GM21423 (cell line): ENCODE data around the gene TPM2.

ENCODE experiments used
- ATAC-seq: cut with Tn5 transposase; IDR thresholded peaks from one replicate; pipeline ENCODE4 v1.9.1; 2021; ENCODE audit warnings: mild to moderate bottlenecking, moderate library complexity; ENCODE audit not compliant: unreplicated experiment

Gene TPM2

GRCh38 chr9:35689542-35690293 lies at the start of gene TPM2:
TPM2 (minus strand) TSS chr9:35689925; CDS start chr9:35689817, 108 bp downstream.
- ATAC-seq = no peak

- no peak for ATAC-seq
These were observed 49.2 kb upstream of the TPM2 start for GRCh38 chr9:35738924-35739323.

GRCh38 chr9:35738186-35738585 lies 48.5 kb upstream of the TPM2 start:
- no peak for ATAC-seq

GRCh38 chr9:35737143-35737542 lies 47.4 kb upstream of the TPM2 start:
- ATAC-seq = no peak

- no peak for ATAC-seq
These were observed 46.5 kb upstream of the TPM2 start for GRCh38 chr9:35736201-35736633.

GRCh38 chr9:35734096-35734495 lies 44.4 kb upstream of the TPM2 start:
- no peak for ATAC-seq

GRCh38 chr9:35732800-35733541 lies 43.2 kb upstream of the TPM2 start:
- ATAC-seq = no peak

- ATAC-seq = peak; percentile 78
These were observed 42.6 kb upstream of the TPM2 start, which contains the start of the genes CREB3 and TLN1 for GRCh38 chr9:35732185-35732799. CREB3 (plus strand) TSS chr9:35732666; CDS start chr9:35732773, 107 bp downstream. TLN1 (minus strand) TSS chr9:35732195; CDS start chr9:35725694, 6,501 bp downstream.

- ATAC-seq = no peak
These were observed 41.9 kb upstream of the TPM2 start for GRCh38 chr9:35731415-35732184.

- ATAC-seq = no peak
These were observed 40.7 kb upstream of the TPM2 start for GRCh38 chr9:35730486-35730854.

- ATAC-seq = no peak
These were observed 40.2 kb upstream of the TPM2 start for GRCh38 chr9:35729700-35730485.

- ATAC-seq = no peak
These were observed 39.4 kb upstream of the TPM2 start for GRCh38 chr9:35729101-35729500.

- ATAC-seq = no peak
These were observed 38.6 kb upstream of the TPM2 start for GRCh38 chr9:35728041-35728971.

GRCh38 chr9:35727676-35728040 lies 37.9 kb upstream of the TPM2 start:
- ATAC-seq = no peak

- no peak for ATAC-seq
These were observed 37.2 kb upstream of the TPM2 start for GRCh38 chr9:35726931-35727330.

GRCh38 chr9:35725362-35725761 lies 35.6 kb upstream of the TPM2 start:
- ATAC-seq = no peak

GRCh38 chr9:35723908-35724307 lies 34.2 kb upstream of the TPM2 start:
- ATAC-seq = no peak

- ATAC-seq = no peak
These were observed 33.7 kb upstream of the TPM2 start for GRCh38 chr9:35723426-35723825.

- no peak for ATAC-seq
These were observed 29.8 kb upstream of the TPM2 start for GRCh38 chr9:35719546-35719945.
